ENCODE results near the gene EIF4B.

- TF ChIP-seq EZH2 (IDR thresholded peaks at IDR 0.05; ENCODE audit: borderline replicate concordance, low read depth, low read length, severe bottlenecking): no peak
- TF ChIP-seq, protein P1, sequence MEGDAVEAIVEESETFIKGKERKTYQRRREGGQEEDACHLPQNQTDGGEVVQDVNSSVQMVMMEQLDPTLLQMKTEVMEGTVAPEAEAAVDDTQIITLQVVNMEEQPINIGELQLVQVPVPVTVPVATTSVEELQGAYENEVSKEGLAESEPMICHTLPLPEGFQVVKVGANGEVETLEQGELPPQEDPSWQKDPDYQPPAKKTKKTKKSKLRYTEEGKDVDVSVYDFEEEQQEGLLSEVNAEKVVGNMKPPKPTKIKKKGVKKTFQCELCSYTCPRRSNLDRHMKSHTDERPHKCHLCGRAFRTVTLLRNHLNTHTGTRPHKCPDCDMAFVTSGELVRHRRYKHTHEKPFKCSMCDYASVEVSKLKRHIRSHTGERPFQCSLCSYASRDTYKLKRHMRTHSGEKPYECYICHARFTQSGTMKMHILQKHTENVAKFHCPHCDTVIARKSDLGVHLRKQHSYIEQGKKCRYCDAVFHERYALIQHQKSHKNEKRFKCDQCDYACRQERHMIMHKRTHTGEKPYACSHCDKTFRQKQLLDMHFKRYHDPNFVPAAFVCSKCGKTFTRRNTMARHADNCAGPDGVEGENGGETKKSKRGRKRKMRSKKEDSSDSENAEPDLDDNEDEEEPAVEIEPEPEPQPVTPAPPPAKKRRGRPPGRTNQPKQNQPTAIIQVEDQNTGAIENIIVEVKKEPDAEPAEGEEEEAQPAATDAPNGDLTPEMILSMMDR (IDR thresholded peaks at IDR 0.05; ENCODE audit: borderline replicate concordance, extremely low read depth, low read length, poor library complexity, severe bottlenecking): no peak
These were observed 58.6 kb downstream of the EIF4B start for GRCh38 chr12:53064613-53065436.
